Progenitor cell of endocrine pancreas (in vitro differentiated cells): ENCODE measurements around the gene ZNF212. TPM values are rescaled to one million over a fixed set of nuclear protein-coding genes. Genes with fewer than 3 reads are reported as not detected.

ENCODE experiments used
- DNase-seq: peaks from one replicate; pipeline ENCODE4 v3.0.0; 2021; ENCODE audit warnings: low spot score; ENCODE audit not compliant: unreplicated experiment
- H3K27ac Mint-ChIP-seq: 2 replicates; pipeline ENCODE4 v1.8.0; 2021; ENCODE audit warnings: mild to moderate bottlenecking, moderate library complexity, mixed read lengths
- H3K27me3 Mint-ChIP-seq: 2 replicates; pipeline ENCODE4 v1.8.0; 2021; ENCODE audit warnings: mixed read lengths
- H3K36me3 Mint-ChIP-seq: 2 replicates; pipeline ENCODE4 v1.8.0; 2022; ENCODE audit warnings: mixed read lengths; ENCODE audit not compliant: insufficient read depth
- H3K4me1 Mint-ChIP-seq: 2 replicates; pipeline ENCODE4 v1.8.0; 2021; ENCODE audit warnings: low read depth, mixed read lengths
- H3K4me3 Mint-ChIP-seq: 2 replicates; pipeline ENCODE4 v1.8.0; 2021; ENCODE audit warnings: low read depth, mild to moderate bottlenecking, moderate library complexity, mixed read lengths
- H3K9me3 Mint-ChIP-seq: 2 replicates; pipeline ENCODE4 v1.8.0; 2021; ENCODE audit warnings: low read depth, mixed read lengths
- CTCF ChIP-seq: fragments of 200-600 bp; sonication (generic); IDR thresholded peaks from one replicate; pipeline ENCODE4 v1.5.0; 2021; ENCODE audit warnings: antibody characterized with exemption, mild to moderate bottlenecking; ENCODE audit not compliant: unreplicated experiment
- total RNA-seq: library from RNA; stranded (reverse); gene quantifications from 2 replicates; pipeline ENCODE4 v1.2.1, GENCODE V29; 2021

Gene ZNF212
- total RNA-seq, 1 donor from 2014 or later: 19.4 TPM

- Mint-ChIP-seq H3K4me3 (no peak overlapping the region), H3K27me3 (no peaks in the 10 kb centered on the region), H3K9me3 (no peaks in the 10 kb centered on the region), H3K4me1 (peaks cover 28% of the 10 kb centered on the region), H3K27ac (peak overlapping the region; percentile 37), H3K36me3 (peaks cover 62% of the 10 kb centered on the region)
- no peak for DNase-seq
- TF ChIP-seq CTCF: no peak
Observed at GRCh38 chr7:149202831-149203231, 36.6 kb upstream of the ZNF212 start.

GRCh38 chr7:149205690-149206381 is 33.6 kb upstream of the ZNF212 start:
- Mint-ChIP-seq H3K27ac (peak overlapping the region; percentile 94), H3K27me3 (no peaks in the 10 kb centered on the region), H3K36me3 (peaks cover 59% of the 10 kb centered on the region), H3K4me3 (peak overlapping the region; percentile 54), H3K4me1 (peaks cover 31% of the 10 kb centered on the region), H3K9me3 (no peaks in the 10 kb centered on the region)
- DNase-seq: peak; percentile 17
- no peak for TF ChIP-seq CTCF

- Mint-ChIP-seq H3K27ac (no peak overlapping the region), H3K9me3 (no peaks in the 10 kb centered on the region), H3K27me3 (no peaks in the 10 kb centered on the region), H3K4me1 (peaks cover 31% of the 10 kb centered on the region), H3K36me3 (peaks cover 60% of the 10 kb centered on the region), H3K4me3 (no peak overlapping the region)
- DNase-seq: no peak
- no peak for TF ChIP-seq CTCF
Observed at GRCh38 chr7:149207324-149208035, 32.0 kb upstream of the ZNF212 start.

GRCh38 chr7:149209518-149210269 is 29.8 kb upstream of the ZNF212 start:
- TF ChIP-seq CTCF: peak; percentile 60
- DNase-seq: no peak
- H3K27me3 Mint-ChIP-seq: no peaks in the 10 kb centered on the region
- H3K27ac Mint-ChIP-seq: peak overlapping the region; percentile 71
- H3K9me3 Mint-ChIP-seq: no peaks in the 10 kb centered on the region
- H3K36me3 Mint-ChIP-seq: peaks cover 47% of the 10 kb centered on the region
- peaks cover 23% of the 10 kb centered on the region for H3K4me1 Mint-ChIP-seq
- H3K4me3 Mint-ChIP-seq: no peak overlapping the region

GRCh38 chr7:149210551-149210950 is 28.9 kb upstream of the ZNF212 start:
- Mint-ChIP-seq H3K4me3 (no peak overlapping the region), H3K4me1 (peaks cover 19% of the 10 kb centered on the region), H3K27me3 (no peaks in the 10 kb centered on the region), H3K9me3 (no peaks in the 10 kb centered on the region), H3K36me3 (peaks cover 47% of the 10 kb centered on the region), H3K27ac (no peak overlapping the region)
- no peak for DNase-seq
- no peak for TF ChIP-seq CTCF
